Renal cortex interstitium (tissue), 11 donors: ENCODE results near the gene ABCA7. TPM values are rescaled to one million over a fixed set of nuclear protein-coding genes. Genes with fewer than 3 reads are reported as not detected.

Experiments used
- DNase-seq, 11 donors: peaks; one replicate each; pipeline ENCODE4 v3.0.0-alpha.2; 2013; ENCODE audit warnings: low read depth in 9 of 11, low spot score in 4 of 11; ENCODE audit errors: extremely low read depth in 1 of 11
- polyA plus RNA-seq, 3 donors: library from polyadenylated mRNA; unstranded; fragments of 120-200 nt; gene quantifications; one replicate each; pipeline ENCODE4 v1.2.1, GENCODE V29; 2013; ENCODE audit not compliant: insufficient read length in 3 of 3

ABCA7 gene
- polyA plus RNA-seq, 3 donors, result 7.2 to 10.1 (median 8.2) TPM

- no peak for DNase-seq
Measured at GRCh38 chr19:1079566-1080111, 39.7 kb downstream of the ABCA7 start.

- DNase-seq, result no peak
Measured at GRCh38 chr19:1080360-1081161, 40.7 kb downstream of the ABCA7 start.

- DNase-seq, result peak in 1 of 11 donors; percentile 54
Measured at GRCh38 chr19:1081301-1082164, 41.6 kb downstream of the ABCA7 start.

GRCh38 chr19:1082165-1082927 lies 42.4 kb downstream of the ABCA7 start:
- DNase-seq, result peak in 2 of 11 donors; percentile 50 to 58

- DNase-seq, result no peak
Measured at GRCh38 chr19:1082928-1083816, 43.3 kb downstream of the ABCA7 start.

GRCh38 chr19:1084024-1084868 lies 44.3 kb downstream of the ABCA7 start:
- no peak for DNase-seq

- no peak for DNase-seq
Measured at GRCh38 chr19:1085053-1085658, 45.2 kb downstream of the ABCA7 start.

- no peak for DNase-seq
Measured at GRCh38 chr19:1085676-1086442, 46.0 kb downstream of the ABCA7 start.

GRCh38 chr19:1086613-1087012 lies 46.7 kb downstream of the ABCA7 start:
- DNase-seq, result no peak

- DNase-seq, result no peak
Measured at GRCh38 chr19:1087813-1088415, 48.0 kb downstream of the ABCA7 start.

GRCh38 chr19:1088416-1089010 lies 48.6 kb downstream of the ABCA7 start:
- no peak for DNase-seq

- no peak for DNase-seq
Measured at GRCh38 chr19:1089126-1089771, 49.3 kb downstream of the ABCA7 start.

- DNase-seq, result no peak
Measured at GRCh38 chr19:1089891-1090290, 50.0 kb downstream of the ABCA7 start.

- no peak for DNase-seq
Measured at GRCh38 chr19:1090731-1091543, 51.0 kb downstream of the ABCA7 start.
